Omental fat pad (tissue), 4 donors: ENCODE results near the gene VIPAS39. TPM values are rescaled to one million over a fixed set of nuclear protein-coding genes. Genes with fewer than 3 reads are reported as not detected.

Experiments
- ATAC-seq: fragments of 150-250 bp; one replicate; pipeline ENCODE4 v1.9.1; 2016; ENCODE audit warnings: mild to moderate bottlenecking, moderate library complexity; ENCODE audit not compliant: low FRiP score
- DNase-seq: peaks from one replicate; pipeline ENCODE4 v3.0.0-alpha.2; 2019; ENCODE audit warnings: low spot score
- CTCF ChIP-seq, 3 donors: fragments of 450-650 bp; IDR thresholded peaks; one replicate each; pipeline ENCODE4 v1.5.1; 2016 to 2017; ENCODE audit warnings: antibody characterized with exemption in 3 of 3, mild to moderate bottlenecking in 3 of 3, moderate library complexity in 2 of 3
- total RNA-seq, 4 donors: library from RNA; depleted of rRNA; stranded (reverse); fragments of >200 nt; gene quantifications; one replicate each; pipeline ENCODE4 v1.1.0, GENCODE V29; 2016

VIPAS39 gene
- total RNA-seq, 4 donors from 2014 or later = 9.5 to 17.3 (median 14.3) TPM

GRCh38 chr14:77495334-77495733 lies 37.9 kb upstream of the VIPAS39 start:
- no peak for ATAC-seq
- no peak for DNase-seq
- no peak for TF ChIP-seq CTCF (IDR thresholded peaks at IDR 0.05)

- ATAC-seq (no peak), DNase-seq (no peak)
- no peak for TF ChIP-seq CTCF (IDR thresholded peaks at IDR 0.05)
Observed at GRCh38 chr14:77491056-77491455, 33.7 kb upstream of the VIPAS39 start.

- DNase-seq (no peak), ATAC-seq (no peak)
- no peak for TF ChIP-seq CTCF (IDR thresholded peaks at IDR 0.05)
Observed at GRCh38 chr14:77490347-77490986, 33.1 kb upstream of the VIPAS39 start.

- ATAC-seq (no peak), DNase-seq (no peak)
- no peak for TF ChIP-seq CTCF (IDR thresholded peaks at IDR 0.05)
Observed at GRCh38 chr14:77489041-77489440, 31.6 kb upstream of the VIPAS39 start.

- TF ChIP-seq CTCF (IDR thresholded peaks at IDR 0.05) = no peak
- ATAC-seq (no peak), DNase-seq (no peak)
Observed at GRCh38 chr14:77488558-77488957, 31.2 kb upstream of the VIPAS39 start.

GRCh38 chr14:77485901-77486678 lies 28.7 kb upstream of the VIPAS39 start:
- DNase-seq (no peak), ATAC-seq (no peak)
- no peak for TF ChIP-seq CTCF (IDR thresholded peaks at IDR 0.05)

- TF ChIP-seq CTCF (IDR thresholded peaks at IDR 0.05) = no peak
- ATAC-seq = no peak
Observed at GRCh38 chr14:77485256-77485655, 27.9 kb upstream of the VIPAS39 start.

More at GRCh38 chr14:77485256-77485655, 27.9 kb upstream of the VIPAS39 start:
- DNase-seq = no peak
